WI38 (cell line): ENCODE measurements around the gene KCTD6.

ENCODE experiments used
- H3K4me3 ChIP-seq: 2 replicates; pipeline ENCODE4 v1.5.1; 2011; ENCODE audit warnings: low read depth, mild to moderate bottlenecking, control low read depth, low read length
- CTCF ChIP-seq: IDR thresholded peaks from 2 replicates; pipeline ENCODE4 v1.5.1; 2012; ENCODE audit warnings: low read depth, mild to moderate bottlenecking, control low read depth, low read length

Gene KCTD6

GRCh38 chr3:58474348-58474911, 17.5 kb upstream of the KCTD6 start:
- no peak overlapping the region for H3K4me3 ChIP-seq
- no peak for TF ChIP-seq CTCF

GRCh38 chr3:58474967-58475578, 16.8 kb upstream of the KCTD6 start:
- no peak overlapping the region for H3K4me3 ChIP-seq
- TF ChIP-seq CTCF: no peak

GRCh38 chr3:58478781-58479180, 13.1 kb upstream of the KCTD6 start:
- H3K4me3 ChIP-seq: no peak overlapping the region
- no peak for TF ChIP-seq CTCF

- TF ChIP-seq CTCF: no peak
- H3K4me3 ChIP-seq: no peak overlapping the region
These were observed 11.6 kb upstream of the KCTD6 start for GRCh38 chr3:58480309-58480708.

GRCh38 chr3:58482917-58483636, 8.8 kb upstream of the KCTD6 start:
- no peak overlapping the region for H3K4me3 ChIP-seq
- TF ChIP-seq CTCF: no peak

GRCh38 chr3:58484045-58484721, 7.7 kb upstream of the KCTD6 start:
- TF ChIP-seq CTCF: no peak
- no peak overlapping the region for H3K4me3 ChIP-seq

GRCh38 chr3:58484722-58485069, 7.2 kb upstream of the KCTD6 start:
- H3K4me3 ChIP-seq: no peak overlapping the region
- TF ChIP-seq CTCF: no peak
